HG03571 (cell line): ENCODE measurements around the gene TEX19.
A peak's percentile ranks its signal among the peaks of the same experiment; 100 is the strongest.
"Not testable (repeated sequence)": the region's sequence is repeated elsewhere in the genome, so short reads cannot be mapped to it uniquely, and the experiment has no call there.

ENCODE experiments used
- ATAC-seq: cut with Tn5 transposase; IDR thresholded peaks from one replicate; pipeline ENCODE4 v1.9.1; 2021; ENCODE audit not compliant: unreplicated experiment

The TEX19 gene

GRCh38 chr17:82334204-82334621 lies 24.8 kb upstream of the TEX19 start:
- ATAC-seq = no peak

GRCh38 chr17:82334622-82335394 lies 24.2 kb upstream of the TEX19 start:
- ATAC-seq = no peak

DNA sequence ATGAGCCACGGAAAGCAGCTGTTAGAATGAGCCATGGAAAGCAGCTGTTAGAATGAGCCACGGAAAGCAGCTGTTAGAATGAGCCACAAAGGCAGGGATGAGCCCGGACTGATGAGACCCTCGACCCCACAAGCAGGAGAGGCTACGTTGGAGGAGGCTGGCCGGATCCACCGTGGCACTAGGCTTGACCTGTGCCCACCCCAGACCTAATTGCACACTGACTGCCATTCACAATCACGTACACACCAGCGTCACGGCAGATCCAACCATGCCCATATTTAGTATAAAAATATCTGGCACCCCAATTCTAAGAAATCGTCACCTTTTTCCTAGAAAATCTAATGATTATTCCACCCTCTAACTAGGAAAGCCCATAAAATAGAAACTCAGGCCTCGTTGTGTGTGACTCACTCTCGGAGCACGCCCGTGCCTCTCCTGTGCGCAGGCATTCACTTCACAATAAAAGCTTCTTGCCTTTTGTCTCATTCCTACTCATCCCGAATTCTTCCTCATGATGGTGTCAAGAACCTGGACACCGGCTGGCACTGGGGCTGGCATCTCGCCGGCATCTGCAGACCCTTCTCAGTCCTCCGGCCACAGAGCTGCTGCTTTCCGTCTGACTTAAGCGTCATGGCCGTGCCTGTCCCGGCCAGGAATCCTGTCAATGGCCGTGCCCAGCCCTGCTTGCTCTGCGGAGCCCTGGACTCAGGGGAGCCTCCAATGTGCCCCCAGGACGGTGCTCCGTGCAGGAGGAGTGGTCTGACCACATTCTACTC lies 20.0 kb upstream of the TEX19 start:
- ATAC-seq = no peak

DNA sequence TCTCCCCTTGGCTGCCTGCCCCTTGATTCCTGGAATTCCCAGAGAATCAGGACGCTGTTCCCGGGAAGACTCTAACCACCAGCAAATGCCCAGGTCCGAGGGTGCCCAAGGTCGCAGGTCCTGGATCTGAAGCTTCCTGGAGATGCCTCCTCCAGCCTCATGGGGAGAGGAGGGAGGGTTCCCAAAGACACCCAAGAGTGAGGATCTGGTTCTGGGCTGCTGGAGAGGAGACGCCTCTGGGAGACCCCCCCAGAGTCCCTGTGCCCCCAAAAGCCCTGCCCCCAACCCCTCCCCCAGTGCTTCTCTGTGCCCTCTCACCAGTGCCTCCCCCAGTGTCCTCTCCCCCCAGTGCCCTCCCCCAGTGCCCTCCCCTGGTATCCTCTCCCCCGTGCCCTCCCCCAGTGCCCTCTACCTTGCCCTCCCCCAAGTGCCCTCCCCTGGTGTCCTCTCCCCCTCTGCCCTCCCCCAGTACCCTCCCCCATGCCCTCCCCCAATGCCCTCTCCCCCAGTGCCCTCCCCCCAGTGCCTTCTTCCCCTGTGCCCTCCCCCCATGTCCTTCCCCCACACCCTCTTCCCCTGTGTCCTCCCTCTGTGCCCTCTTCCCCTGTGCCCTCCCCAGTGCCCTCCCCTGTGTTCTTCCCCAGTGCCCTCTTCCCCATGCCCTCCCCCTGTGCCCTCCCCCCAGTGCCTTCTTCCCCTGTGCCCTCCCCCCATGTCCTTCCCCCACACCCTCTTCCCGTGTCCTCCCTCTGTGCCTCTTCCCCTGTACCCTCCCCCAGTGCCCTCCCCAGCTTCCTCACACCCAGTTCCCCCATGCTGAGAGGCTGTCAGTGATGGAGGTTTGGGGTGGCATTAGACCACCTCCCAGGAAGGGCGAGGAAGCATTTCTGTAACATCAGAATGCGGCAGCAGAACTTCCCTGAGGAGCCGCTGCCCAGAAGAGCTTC lies 19.1 kb upstream of the TEX19 start:
- no peak for ATAC-seq

GRCh38 chr17:82342361-82343079 lies 16.5 kb upstream of the TEX19 start:
- no peak for ATAC-seq

- no peak for ATAC-seq
These were observed 15.5 kb upstream of the TEX19 start for GRCh38 chr17:82343560-82343959.

GRCh38 chr17:82344175-82344907 lies 14.7 kb upstream of the TEX19 start:
- no peak for ATAC-seq

DNA sequence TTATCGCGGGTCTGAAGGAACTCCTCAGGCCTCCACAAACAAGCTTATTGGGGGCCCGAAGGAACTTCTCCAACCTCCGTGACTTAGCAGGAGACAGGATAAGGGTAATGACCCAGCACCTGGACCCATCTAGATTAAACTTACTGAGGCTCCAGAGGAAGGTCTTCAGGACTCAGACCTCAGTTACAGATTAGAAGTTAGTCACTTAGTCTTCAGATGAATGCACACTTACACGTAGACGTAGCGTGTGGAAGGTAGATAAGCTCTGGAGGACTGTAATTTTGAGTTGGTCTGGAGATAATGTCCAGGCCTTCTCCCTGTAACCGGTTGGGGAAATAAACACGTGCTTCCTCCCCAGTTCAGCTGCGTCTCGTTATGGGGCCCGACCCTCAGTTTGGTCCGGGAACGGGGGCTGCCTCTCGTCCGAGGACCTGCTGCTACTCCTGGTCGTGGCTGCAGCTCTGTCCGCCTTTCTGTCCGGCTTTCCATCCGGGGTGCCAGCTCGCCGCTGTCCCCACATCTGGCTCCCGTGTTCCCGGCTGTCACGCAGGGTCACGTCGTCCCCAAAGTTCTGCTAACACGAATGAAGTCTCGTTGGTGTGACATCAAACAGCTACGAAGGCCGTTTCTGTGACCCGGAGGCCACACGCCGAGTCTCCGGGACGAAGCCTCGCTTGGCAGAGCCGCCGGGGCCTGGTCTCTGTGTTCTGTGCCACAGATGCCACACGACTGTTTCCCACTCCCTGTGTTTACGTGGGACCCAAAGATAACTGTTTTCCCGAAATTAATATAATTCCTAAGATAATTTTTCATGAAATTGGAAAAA lies 13.7 kb upstream of the TEX19 start:
- ATAC-seq = no peak

- no peak for ATAC-seq
These were observed 12.4 kb upstream of the TEX19 start for GRCh38 chr17:82346342-82347300.

DNA sequence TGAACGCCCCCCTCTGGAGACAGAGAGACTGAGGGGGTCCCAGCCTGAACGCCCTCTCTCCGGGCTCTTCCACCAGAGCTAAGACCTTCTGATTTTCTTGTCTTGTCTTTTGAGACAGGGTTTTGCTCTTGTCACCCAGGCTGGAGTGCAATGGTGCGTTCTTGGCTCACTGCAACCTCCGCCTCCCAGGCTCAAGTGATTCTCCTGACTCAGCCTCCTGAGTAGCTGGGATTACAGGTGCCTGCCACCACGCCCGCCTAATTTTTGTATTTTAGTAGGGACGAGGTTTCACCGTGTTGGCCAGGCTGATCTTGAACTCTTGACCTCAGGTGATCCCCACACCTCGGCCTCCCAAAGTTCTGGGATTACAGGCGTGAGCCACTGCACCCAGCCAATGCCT lies 11.1 kb upstream of the TEX19 start:
- not testable (repeated sequence) for ATAC-seq

- no peak for ATAC-seq
These were observed 10.6 kb upstream of the TEX19 start for GRCh38 chr17:82348434-82348833.

DNA sequence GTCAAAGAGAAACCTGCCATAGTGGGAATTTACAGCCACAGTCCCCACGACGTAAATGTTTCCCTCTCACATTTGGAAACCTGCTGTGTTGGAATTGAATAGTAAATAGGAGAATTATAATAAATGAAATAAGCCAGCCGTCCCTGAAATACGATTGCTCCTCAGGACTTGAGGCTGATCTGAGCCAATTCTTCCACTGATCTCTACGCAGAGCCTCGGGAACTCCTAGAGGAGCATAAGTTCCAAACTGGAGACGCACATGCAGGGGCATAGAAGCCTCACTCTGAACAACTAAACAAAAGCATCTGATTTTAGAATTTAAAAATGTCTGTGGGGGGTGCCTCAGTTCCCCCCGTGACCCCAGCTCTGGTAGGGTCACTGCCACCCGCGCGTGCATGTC lies 10.2 kb upstream of the TEX19 start:
- no peak for ATAC-seq

- no peak for ATAC-seq
These were observed 9.8 kb upstream of the TEX19 start for GRCh38 chr17:82349287-82349701.

GRCh38 chr17:82350182-82351030 lies 8.6 kb upstream of the TEX19 start:
- no peak for ATAC-seq

DNA sequence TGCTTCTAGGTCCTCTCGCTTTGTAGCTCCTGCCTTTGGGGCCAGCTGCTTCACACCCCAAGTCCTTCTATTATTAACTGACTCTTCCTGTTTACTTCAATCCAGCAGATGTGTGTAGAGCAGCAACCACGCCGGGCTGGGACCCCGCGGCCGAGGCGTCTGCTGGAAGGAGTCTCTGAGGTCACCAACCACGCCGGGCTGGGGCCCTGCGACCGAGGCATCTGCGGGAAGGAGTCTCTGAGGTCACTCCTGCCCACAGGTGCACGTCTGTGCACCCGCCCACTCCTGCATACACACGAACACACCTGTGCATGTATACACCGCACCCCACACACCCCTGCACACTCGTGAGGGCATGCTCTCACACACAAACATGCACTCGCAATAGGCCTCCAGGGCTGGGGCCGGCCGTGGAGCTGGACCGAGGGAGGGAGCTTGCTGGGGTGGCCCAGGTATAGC lies 7.8 kb upstream of the TEX19 start:
- ATAC-seq = peak; percentile 52

- ATAC-seq = no peak
These were observed 7.1 kb upstream of the TEX19 start for GRCh38 chr17:82351713-82352488.
